GM12874 (cell line): ENCODE data around the gene TKTL1.

Experiments used
- TF ChIP-seq, protein P1 (sequence below): IDR thresholded peaks from 2 replicates; pipeline ENCODE4 v1.5.1; 2011; ENCODE audit warnings: low read depth, mild to moderate bottlenecking, control low read depth, low read length, moderate library complexity; ENCODE audit not compliant: insufficient read depth

TKTL1 gene

DNA sequence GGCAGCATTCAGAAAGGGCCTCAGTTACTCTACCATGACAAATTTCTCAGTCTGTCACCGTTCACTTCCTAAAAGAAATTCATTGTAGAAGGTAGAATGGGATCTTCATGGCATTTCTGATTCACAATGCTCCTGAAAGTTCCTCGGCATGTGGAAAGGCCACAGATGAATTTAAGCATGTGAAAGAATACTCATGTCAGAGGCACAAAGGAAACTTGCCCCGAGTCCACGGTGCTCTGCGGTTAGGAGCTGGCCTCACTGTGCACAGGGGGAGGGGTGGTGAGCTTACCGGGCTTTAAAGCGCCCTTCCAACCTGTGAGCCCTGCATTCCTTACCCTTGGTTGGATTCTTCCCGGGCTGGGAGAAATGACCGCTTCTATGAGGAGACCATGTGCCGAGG, 9.3 kb downstream of the TKTL1 start:
- TF ChIP-seq, protein P1, sequence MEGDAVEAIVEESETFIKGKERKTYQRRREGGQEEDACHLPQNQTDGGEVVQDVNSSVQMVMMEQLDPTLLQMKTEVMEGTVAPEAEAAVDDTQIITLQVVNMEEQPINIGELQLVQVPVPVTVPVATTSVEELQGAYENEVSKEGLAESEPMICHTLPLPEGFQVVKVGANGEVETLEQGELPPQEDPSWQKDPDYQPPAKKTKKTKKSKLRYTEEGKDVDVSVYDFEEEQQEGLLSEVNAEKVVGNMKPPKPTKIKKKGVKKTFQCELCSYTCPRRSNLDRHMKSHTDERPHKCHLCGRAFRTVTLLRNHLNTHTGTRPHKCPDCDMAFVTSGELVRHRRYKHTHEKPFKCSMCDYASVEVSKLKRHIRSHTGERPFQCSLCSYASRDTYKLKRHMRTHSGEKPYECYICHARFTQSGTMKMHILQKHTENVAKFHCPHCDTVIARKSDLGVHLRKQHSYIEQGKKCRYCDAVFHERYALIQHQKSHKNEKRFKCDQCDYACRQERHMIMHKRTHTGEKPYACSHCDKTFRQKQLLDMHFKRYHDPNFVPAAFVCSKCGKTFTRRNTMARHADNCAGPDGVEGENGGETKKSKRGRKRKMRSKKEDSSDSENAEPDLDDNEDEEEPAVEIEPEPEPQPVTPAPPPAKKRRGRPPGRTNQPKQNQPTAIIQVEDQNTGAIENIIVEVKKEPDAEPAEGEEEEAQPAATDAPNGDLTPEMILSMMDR = no peak

DNA sequence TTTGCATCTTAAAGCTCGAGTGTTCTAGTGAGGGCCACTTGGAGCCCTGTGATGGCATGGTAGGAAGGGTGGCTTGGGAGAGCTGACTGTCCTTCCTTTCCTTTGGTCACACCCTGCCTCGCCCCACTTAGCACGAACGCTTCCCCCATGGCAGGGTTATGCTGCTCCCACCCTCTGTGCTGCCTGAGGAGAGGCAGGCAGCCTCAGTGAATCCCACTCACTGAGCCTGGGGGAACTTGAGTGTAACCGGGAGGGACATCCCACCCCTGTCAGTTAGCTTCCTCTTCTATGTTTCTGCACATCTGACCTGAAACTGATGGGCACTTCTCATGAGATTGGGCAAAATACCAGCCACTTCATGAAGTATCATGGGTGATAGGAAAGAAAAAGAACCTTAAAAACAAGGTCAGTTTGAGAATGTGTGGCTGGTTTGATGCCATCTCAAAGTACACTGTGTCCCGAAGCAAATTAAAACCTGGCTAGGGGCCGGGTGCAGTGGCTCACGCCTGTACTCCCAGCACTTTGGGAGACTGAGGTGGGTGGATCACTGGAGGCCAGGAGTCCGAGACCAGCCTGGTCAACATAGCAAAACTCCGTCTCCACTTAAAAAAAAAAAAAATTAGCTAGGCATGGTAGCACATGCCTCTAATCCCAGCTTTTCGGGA, 10.1 kb downstream of the TKTL1 start:
- TF ChIP-seq, protein P1 = no peak

DNA sequence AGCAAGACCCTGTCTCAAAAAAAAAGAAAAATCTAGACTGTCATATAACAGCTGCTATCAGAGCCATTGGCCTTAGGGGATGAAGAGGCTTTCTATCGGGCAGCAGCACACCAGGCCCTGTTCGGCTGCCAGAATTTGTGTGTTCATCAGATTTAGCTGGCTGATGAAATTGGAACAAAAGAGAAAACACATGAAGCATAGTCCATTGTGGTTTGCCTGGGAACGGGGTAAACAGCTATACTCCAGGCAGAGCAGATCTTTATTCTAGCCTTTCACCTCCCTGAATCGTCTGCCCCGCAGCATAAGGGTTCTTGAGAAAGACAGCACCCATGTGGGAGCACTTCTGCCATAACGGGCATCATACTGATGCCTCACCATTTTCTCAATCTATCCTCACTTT, 11.6 kb downstream of the TKTL1 start:
- TF ChIP-seq, protein P1 = no peak

DNA sequence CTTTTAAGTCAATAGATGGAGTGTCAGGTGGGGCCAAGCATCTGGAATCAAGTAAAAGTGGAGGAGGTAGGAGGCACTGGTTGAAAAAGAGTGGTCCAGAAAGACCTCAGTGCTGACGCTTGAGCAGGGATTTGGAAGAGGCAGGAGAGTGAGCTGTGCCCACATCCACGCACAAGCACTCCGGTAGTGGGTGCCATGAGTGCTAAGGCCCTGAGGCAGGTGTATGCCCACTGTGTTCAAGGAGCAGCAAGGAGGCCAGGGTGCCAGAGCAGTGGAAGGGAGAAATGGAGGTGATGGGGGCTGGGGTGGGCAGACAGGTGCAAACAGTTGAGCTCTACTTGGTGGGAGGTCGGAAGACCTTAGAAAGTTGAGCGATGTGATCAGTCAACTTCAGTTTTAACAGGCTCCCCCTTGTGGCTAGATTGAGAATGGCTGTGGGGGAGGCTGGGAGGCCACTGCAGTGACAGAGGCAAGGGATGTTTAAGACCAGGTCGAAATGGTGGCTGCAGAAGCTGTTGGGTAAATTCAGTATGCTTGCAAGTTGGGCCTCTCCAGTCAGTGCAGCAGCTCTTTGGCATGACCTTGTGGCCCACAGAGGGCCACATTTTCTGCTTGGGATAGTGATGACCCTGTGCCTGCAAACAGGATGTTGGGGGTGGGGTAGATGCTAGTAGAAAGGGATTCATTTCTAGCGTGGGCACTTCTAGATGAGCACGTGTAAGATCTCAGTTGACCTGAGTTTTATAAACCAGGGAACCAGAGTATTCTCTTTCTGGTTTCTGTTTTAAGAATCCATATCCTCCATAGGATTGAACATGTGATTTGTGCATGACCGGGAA, 12.7 kb downstream of the TKTL1 start:
- TF ChIP-seq, protein P1 = peak; percentile 71

DNA sequence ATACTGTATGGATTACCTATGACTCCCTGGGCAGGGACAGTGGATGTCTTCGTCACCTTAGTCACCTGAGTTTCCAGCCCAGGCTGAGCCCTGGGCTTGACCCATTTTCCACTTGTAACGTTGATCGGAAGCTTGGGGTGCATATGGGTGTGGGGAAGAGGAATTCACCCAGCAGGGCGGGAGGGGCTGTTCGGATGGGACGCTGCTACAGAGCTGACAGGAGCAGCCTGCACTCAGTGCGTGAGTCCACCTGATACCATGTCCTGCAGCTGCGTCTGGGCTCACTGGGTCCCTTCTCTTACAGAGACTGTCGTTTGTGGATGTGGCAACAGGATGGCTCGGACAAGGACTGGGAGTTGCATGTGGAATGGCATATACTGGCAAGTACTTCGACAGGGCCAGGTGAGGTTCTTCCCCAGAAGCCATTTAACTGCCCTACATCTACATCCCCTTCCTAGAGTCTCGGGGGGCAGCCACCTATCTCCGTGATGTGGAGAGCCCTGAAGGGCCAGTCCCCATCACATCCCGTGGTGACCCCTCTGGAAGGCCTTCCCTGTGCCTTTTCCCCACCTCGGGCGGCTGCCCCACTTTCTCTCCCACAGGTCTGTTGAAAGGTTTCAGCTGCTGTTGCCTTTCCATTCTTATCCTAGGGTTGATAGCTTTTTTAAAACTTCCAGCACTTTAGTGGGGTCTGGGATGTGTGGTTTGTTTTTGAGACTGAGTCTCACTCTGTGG, 13.6 kb downstream of the TKTL1 start:
- TF ChIP-seq, protein P1 = no peak

DNA sequence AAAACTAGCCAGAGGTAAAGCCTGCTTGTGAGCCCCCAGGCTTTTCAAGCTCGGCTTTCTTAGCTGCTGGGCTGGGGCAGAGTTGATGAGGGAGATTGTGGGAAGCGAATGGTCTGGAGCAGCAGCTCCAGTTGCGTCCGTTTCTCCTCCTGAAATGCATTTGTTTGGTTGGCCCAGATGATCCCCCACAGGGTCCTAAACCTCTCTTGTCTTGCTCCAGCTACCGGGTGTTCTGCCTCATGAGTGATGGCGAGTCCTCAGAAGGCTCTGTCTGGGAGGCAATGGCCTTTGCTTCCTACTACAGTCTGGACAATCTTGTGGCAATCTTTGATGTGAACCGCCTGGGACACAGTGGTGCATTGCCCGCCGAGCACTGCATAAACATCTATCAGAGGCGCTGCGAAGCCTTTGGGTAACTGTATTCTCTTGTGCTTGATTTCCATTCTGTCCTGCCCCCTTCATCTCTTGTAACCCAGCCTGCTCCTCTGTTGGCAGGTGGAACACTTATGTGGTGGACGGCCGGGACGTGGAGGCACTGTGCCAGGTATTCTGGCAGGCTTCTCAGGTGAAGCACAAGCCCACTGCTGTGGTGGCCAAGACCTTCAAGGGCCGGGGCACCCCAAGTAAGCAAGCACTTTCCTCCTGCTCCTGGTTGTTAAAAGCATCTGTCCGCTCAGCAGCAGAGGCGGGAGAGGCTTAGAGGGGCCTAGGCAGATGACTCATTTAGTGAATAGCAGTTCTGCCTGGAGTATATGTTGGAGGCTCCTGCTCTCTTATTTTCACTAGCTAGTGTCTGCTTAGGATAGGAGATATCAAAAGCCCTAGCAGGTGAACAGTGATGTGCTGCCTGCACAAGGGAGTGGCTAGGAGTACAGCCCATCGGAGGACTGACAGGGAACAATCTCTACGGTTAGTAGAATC, 15.3 kb downstream of the TKTL1 start:
- TF ChIP-seq, protein P1 = no peak
